ENCODE measurements around the gene SLC5A4.
"Not testable (repeated sequence)": the region's sequence is repeated elsewhere in the genome, so short reads cannot be mapped to it uniquely, and the experiment has no call there.

Gene SLC5A4

DNA sequence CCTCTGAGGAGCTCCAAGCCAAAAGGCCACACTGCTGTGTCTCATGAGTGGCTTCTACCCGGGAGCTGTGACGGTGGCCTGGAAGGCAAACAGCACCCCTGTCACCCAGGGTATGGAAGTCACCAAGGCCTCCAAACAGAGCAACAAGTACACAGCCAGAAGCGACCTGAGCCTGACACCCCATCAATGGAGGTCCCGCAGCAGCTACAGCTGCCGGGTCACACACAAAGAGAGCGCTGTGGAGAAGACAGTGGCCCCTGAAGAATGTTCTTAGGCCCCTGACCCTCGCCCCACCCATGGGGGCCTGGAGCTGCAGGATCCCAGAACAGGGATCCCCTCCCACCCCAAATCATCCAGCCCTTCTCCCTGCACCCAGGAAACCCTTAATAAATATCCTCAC lies 55.2 kb downstream of the SLC5A4 start:
- DNase-seq (ENCODE audit: low spot score), result no peak

DNA sequence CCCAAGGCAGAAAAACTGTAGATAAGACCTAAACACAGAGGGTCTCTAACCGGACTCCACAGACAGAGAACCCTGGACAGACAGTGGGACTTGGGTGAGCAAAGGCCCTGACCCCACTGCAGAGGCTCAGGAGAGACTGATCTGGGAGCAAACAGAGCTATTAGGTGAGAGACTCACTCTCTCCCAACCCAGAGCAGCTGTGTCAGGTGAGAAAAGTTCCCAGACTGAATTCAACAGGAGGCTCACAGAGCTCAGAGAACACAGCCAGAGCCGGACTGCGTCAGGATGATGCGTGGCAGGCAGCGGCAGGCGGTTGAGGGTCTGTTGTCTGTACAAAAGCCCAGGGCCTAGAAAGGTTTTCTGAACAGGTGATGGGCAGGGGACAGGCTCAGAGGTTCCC lies 55.8 kb downstream of the SLC5A4 start:
- no peak for DNase-seq (ENCODE audit: low spot score)

DNA sequence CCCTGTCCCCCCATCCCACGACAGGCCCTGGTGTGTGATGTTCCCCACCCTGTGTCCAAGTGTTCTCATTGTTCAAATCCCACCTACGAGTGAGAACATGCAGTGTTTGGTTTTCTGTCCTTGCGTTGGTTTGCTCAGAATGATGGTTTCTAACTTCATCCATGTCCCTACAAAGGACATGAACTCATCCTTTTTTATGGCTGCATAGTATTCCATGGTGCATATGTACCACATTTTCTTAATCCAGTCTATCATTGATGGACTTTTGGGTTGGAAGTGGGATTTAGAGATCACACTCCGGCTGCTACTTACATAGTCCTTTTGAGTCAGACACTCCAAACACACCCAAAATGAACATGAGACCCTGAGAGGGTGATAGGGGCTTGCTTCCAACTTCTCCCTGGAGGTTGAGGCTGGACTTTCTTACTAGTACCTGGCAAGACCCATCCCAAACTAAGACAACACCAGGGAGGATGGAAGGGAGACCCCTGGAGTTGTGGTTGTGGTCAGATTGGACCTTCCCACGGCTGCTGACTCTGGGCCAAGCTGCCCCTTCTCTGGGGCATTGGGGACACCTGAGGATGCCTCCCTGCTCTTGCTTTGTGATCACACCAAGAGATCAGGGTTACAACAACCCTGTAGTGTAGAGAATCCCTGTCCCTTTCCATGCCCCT lies 57.5 kb downstream of the SLC5A4 start:
- not testable (repeated sequence) for DNase-seq (ENCODE audit: low spot score)

GRCh38 chr22:32195900-32196299 lies 59.2 kb downstream of the SLC5A4 start:
- DNase-seq (ENCODE audit: low spot score), result not testable (repeated sequence)

- not testable (repeated sequence) for DNase-seq (ENCODE audit: low spot score)
Observed at GRCh38 chr22:32193346-32193745, 61.8 kb downstream of the SLC5A4 start.

DNA sequence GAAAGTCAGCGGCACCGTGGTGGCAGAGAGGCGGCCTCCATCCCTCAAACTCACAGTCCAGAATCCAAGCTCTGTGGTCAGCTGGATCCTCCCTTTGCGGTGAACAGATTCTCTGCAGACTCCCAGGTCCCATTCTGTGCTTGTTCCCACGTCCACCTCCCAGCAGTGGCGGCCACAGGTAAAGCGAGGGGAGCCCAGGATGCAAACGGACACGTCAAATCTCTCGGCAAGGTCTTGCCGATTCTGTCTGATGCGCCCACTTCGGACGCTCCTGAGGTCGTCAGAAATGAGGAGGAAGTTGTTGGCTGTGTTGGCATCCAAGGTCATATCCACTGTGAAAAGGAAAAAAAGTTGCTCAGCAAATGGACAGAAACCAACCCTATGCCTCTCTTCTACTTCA lies 64.1 kb downstream of the SLC5A4 start:
- not testable (repeated sequence) for DNase-seq (ENCODE audit: low spot score)

GRCh38 chr22:32185821-32186220 lies 69.3 kb downstream of the SLC5A4 start:
- DNase-seq (ENCODE audit: low spot score), result no peak

DNA sequence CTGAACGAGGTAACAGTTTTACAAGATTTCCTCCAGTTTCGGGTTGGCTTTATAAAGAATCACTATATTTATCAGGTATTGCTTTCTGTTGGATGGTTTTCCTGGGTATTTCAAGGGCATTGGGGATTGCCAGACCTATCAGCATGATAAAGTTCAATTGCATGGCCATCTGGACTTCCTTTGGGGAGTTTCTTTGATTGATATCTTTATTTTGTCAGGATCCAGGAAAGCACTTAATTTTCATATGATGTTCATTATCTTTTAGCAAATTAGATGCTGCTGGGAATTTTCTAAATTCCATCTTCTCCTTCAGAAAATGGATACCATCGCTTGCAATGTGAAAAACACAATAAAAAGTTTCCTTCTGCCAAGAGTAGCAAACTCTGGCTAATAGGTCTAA lies 71.5 kb downstream of the SLC5A4 start:
- DNase-seq (ENCODE audit: low spot score), result no peak

DNA sequence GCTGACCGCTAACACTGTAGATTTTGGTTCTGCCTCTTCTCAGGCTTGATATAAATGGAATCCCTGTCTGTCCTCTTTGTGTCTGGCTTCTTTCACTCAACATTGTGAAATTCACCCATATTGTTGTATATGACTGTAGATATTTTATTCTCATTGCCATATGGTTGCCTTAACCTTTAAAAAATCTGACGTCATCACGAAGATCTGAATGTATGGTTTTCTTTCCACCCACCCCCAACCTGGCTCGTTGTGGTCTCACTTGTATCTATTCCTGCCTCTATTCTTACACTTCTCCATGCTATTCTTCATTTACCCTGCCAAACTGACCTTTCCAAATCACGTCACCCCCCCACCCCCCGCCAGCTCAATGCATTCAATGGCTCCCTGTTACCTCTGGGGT lies 74.1 kb downstream of the SLC5A4 start:
- no peak for DNase-seq (ENCODE audit: low spot score)

DNA sequence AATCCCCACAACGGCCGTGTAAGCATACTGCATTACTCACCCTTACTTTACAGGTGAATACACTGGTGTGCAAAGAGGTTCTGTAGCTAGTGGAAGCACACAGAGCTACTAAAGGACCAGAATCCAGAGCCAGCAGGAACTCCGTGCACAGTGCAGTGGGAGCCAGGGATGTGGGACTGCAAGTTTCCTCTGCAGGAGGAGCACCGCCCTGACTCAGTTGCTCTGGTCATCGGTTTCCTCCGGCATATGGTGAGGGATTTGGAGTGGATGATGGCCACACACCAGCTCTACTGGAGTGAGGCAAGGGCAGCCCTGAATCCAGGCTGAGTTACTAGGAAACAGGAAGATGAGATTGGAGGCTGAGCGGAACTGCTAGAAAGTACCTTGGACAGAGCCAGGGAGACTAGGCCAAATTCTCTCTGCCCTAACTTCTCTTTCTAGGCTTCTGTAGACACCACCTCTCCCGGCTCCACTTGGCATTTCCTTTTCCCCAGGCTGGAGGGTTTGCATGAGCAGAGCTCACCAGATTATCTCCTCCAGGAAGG lies 77.9 kb downstream of the SLC5A4 start:
- no peak for DNase-seq (ENCODE audit: low spot score)

DNA sequence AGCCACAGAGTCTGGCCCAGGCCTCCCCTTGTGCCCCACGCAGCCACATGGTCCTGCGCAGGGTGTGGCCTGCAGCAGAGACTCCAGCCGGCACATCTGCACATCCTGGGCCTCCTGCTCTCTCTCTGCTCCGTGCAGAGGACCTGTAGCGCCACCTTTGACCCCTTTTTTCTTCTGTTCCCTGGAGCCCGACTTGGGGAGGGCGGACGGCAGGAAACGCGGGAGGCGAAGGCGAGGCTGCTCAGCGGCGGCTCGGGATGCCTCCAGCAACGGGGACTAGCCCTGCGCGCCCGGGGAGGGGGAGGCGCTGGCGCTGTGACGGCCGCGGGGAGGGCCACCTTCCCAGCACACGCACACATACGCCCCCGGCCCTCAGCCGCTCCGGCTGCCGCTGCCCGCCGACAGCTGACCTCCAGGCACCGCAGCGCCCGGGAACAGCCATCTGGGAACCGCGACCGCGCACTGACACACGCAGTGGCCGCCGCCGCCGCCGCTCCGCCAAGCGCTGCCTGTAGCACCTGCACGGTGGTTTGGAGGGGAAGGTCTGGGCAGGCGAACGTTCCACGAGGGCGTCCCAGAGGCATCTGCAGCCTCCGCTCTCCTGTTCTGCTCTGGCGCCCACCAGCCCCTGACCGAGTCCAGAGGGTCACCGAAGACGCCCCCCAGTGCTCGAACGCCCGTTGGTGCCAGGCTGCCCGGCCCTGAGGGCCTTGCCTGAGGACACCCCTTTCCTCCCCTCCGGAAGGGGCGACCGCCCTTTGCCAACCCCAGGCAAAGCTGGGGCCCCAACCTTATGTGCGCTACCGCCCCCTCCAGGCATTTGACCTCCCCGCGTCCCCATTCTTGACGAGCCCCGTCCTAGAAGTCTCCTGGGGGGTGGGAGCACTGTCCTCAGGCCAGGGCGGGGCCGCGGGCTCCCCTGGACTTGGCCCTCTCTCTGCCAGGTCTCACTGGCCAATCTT lies 79.2 kb downstream of the SLC5A4 start:
- DNase-seq (ENCODE audit: low spot score), result peak; percentile 48

- no peak for DNase-seq (ENCODE audit: low spot score)
Observed at GRCh38 chr22:32175115-32175514, 80.0 kb downstream of the SLC5A4 start.

Measured in iPS-NIHi11 (cell line).